Sigmoid colon (tissue), 7 donors: Measurements from ENCODE around the gene RCOR1. TPM values are rescaled to one million over a fixed set of nuclear protein-coding genes. Genes with fewer than 3 reads are reported as not detected.
"Not testable (repeated sequence)": the region's sequence is repeated elsewhere in the genome, so short reads cannot be mapped to it uniquely, and the experiment has no call there.

ENCODE experiments used
- DNase-seq: peaks from one replicate; pipeline ENCODE4 v3.0.0-alpha.2; 2019
- H3K27ac ChIP-seq, 4 donors: fragments of 200-600 bp; sonication (generic); one replicate each; pipeline ENCODE4 v1.5.1; 2016 to 2019; ENCODE audit warnings: mild to moderate bottlenecking in 1 of 4
- H3K27me3 ChIP-seq, 3 donors: fragments of 200-600 bp; sonication (generic); one replicate each; pipeline ENCODE4 v1.5.1; 2019; ENCODE audit warnings: mild to moderate bottlenecking in 1 of 3
- H3K36me3 ChIP-seq, 4 donors: fragments of 200-600 bp; sonication (generic); one replicate each; pipeline ENCODE4 v1.5.1; 2016 to 2019
- H3K4me1 ChIP-seq, 4 donors: fragments of 200-600 bp; sonication (generic); one replicate each; pipeline ENCODE4 v1.5.1; 2017 to 2019
- H3K4me3 ChIP-seq, 4 donors: fragments of 200-600 bp; sonication (generic); one replicate each; pipeline ENCODE4 v1.5.1; 2017 to 2019; ENCODE audit warnings: mild to moderate bottlenecking in 2 of 4, moderate library complexity in 1 of 4
- H3K9me3 ChIP-seq, 4 donors: fragments of 200-600 bp in 3 of 4; sonication (generic) in 3 of 4; one replicate each; pipeline versions ENCODE4 v1.5.1 to v1.6.1; 2013 to 2019
- EP300 ChIP-seq, 4 donors: sonication (generic); formaldehyde crosslinking; IDR thresholded peaks; one replicate each; pipeline ENCODE4 v1.6.1; 2017; ENCODE audit warnings: antibody characterized with exemption in 4 of 4
- POLR2A ChIP-seq, 2 donors: fragments of 450-650 bp; IDR thresholded peaks; one replicate each; pipeline ENCODE4 v1.6.1; 2016; ENCODE audit warnings: antibody characterized with exemption in 2 of 2, mild to moderate bottlenecking in 2 of 2, moderate library complexity in 2 of 2
- POLR2AphosphoS5 ChIP-seq, 4 donors: sonication (generic); formaldehyde crosslinking; IDR thresholded peaks; one replicate each; pipeline ENCODE4 v1.6.1; 2017; ENCODE audit warnings: antibody characterized with exemption in 4 of 4
- WGBS, 2 donors: extraction: QIAGEN DNeasy Blood & Tissue Kit; methylation state at CpG; one replicate each; pipeline ENCODE4 v1.1.7; 2013; 5-methylcytosine and 5-hydroxymethylcytosine counted together
- intact Hi-C: fragments of 100-400 bp; cut with DNase I; formaldehyde crosslinking; loops from one replicate; pipeline ENCODE4 v1.15.1; 2023
- polyA plus RNA-seq, 3 donors: library from polyadenylated mRNA; stranded (reverse); fragments of 200-250 nt; gene quantifications; one replicate each; pipeline ENCODE4 v1.2.3, GENCODE V29; 2013
- total RNA-seq, 4 donors: library from RNA; depleted of rRNA; stranded (reverse); fragments of >200 nt; gene quantifications; one replicate each; pipeline ENCODE4 v1.1.0, GENCODE V29; 2016
- TF ChIP-seq, protein P1 (sequence below), 4 experiments: fragments of 450-650 bp in 3 of 4; fragments of 200-600 bp in 1 of 4; IDR thresholded peaks; one replicate each; pipeline ENCODE4 v1.5.1; 2016 to 2019; ENCODE audit warnings: antibody characterized with exemption in 4 of 4, mild to moderate bottlenecking in 3 of 4, moderate library complexity in 2 of 4
- donor health status: healthy with polysubstance abuse.
- donor health status: Bipolar disorder and iron deficiency.
- donor health status: healthy.

The RCOR1 gene
- total and polyA plus RNA-seq, 7 donors = 7.2 to 12.5 (median 11.8) TPM

DNA sequence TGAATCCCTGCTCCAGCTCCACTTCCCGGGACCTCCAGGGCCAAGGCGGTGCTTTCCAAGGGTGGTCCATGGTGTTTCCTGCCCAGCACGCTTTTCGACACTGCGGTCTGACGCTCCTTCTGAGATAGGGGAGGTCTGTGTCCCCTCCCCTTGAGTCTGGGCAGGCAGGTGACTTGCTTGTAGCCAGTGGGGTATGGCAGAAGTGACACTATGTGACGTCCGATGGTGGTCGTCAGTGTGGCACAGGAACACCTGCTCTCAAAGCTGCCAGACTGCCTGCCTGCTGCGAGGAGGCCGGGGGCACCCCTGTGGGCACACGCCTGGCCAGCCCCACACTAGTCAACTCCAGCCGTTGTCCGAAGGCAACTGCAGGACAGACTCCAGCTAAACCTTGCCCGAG, 168.8 kb downstream of the RCOR1 start:
- 72 to 75% methylated on average over 15 of the region's 15 CpGs for WGBS, 2 donors
- TF ChIP-seq EP300 (IDR thresholded peaks at IDR 0.05) (no peak), POLR2AphosphoS5 (IDR thresholded peaks at IDR 0.05) (no peak), POLR2A (IDR thresholded peaks at IDR 0.05) (no peak)
- TF ChIP-seq, protein P1, sequence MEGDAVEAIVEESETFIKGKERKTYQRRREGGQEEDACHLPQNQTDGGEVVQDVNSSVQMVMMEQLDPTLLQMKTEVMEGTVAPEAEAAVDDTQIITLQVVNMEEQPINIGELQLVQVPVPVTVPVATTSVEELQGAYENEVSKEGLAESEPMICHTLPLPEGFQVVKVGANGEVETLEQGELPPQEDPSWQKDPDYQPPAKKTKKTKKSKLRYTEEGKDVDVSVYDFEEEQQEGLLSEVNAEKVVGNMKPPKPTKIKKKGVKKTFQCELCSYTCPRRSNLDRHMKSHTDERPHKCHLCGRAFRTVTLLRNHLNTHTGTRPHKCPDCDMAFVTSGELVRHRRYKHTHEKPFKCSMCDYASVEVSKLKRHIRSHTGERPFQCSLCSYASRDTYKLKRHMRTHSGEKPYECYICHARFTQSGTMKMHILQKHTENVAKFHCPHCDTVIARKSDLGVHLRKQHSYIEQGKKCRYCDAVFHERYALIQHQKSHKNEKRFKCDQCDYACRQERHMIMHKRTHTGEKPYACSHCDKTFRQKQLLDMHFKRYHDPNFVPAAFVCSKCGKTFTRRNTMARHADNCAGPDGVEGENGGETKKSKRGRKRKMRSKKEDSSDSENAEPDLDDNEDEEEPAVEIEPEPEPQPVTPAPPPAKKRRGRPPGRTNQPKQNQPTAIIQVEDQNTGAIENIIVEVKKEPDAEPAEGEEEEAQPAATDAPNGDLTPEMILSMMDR (IDR thresholded peaks at IDR 0.05) = no peak
- no peaks in the 10 kb centered on the region for H3K36me3 ChIP-seq

DNA sequence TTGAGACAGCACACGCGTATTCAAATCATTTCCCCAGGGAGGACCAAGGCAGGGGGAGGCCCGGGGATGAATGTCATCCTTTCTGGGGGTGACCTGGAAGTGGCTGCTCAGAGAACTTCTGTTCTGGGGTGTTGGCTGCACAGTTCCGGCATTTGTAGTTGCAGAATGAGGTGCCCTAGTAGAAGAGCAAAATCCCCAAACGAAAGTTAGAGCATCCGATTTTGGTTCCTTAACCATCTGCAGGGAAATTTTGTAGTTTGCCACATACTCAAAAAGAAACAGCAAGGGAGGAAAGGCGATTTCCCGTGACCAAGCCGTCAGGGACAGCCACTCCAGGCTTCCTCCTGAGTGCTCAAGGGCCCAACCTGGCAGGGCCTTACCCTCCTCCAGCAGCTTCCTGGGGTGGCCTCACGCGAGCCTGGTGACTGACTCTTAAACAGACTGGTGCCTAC, 171.8 kb downstream of the RCOR1 start:
- WGBS, 2 donors = 68 to 86% methylated on average over 11 of the region's 11 CpGs
- peaks cover 0 to 7% (median 6%) of the 10 kb centered on the region in 4 donors for H3K4me1 ChIP-seq
- no peaks in the 10 kb centered on the region for H3K36me3 ChIP-seq
- no peaks in the 10 kb centered on the region for H3K9me3 ChIP-seq
- H3K27me3 ChIP-seq = peaks cover 0 to 26% (median 12%) of the 10 kb centered on the region in 3 donors
- no peak overlapping the region for H3K27ac ChIP-seq
- intact Hi-C loops = no loop called here
- no peak for TF ChIP-seq EP300 (IDR thresholded peaks at IDR 0.05)
- no peak for TF ChIP-seq POLR2AphosphoS5 (IDR thresholded peaks at IDR 0.05)
- TF ChIP-seq, protein P1 (IDR thresholded peaks at IDR 0.05) = no peak
- TF ChIP-seq POLR2A (IDR thresholded peaks at IDR 0.05) = no peak
- H3K4me3 ChIP-seq = no peak overlapping the region
- no peak for DNase-seq

More for the DNA sequence above, 168.8 kb downstream of the RCOR1 start:
- H3K27ac ChIP-seq = no peak overlapping the region
- no peaks in the 10 kb centered on the region for H3K9me3 ChIP-seq
- intact Hi-C loops = no loop called here
- no peak for DNase-seq
- H3K4me3 ChIP-seq = no peak overlapping the region
- peaks cover 0 to 26% (median 12%) of the 10 kb centered on the region in 3 donors for H3K27me3 ChIP-seq
- H3K4me1 ChIP-seq = peaks cover 0 to 7% (median 6%) of the 10 kb centered on the region in 4 donors

DNA sequence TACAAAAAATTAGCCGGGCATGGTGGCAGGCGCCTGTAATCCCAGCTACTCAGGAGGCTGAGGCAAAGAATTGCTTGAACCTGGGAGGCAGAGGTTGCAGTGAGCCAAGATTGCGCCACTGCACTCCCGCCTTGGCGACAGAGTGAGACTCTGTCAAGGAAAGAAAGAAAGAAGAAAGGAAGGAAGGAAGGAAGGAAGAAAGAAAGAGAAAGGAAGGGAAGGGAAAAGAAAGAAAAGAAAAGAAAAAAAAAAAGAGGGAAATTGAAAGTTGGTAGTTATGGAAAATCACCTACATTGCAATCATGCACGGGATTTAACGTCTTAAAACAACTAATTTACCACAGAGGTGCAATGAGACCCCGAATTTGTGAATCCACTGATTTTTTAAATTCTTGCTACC, 173.3 kb downstream of the RCOR1 start:
- H3K27me3 ChIP-seq = peaks cover 0 to 30% (median 7%) of the 10 kb centered on the region in 3 donors
- intact Hi-C loops, H3K36me3 ChIP-seq, H3K4me3 ChIP-seq, H3K27ac ChIP-seq, DNase-seq, H3K9me3 ChIP-seq, H3K4me1 ChIP-seq: not testable (repeated sequence)
- WGBS, 2 donors = 95 to 96% methylated on average over 7 to 8 of the region's 8 CpGs

DNA sequence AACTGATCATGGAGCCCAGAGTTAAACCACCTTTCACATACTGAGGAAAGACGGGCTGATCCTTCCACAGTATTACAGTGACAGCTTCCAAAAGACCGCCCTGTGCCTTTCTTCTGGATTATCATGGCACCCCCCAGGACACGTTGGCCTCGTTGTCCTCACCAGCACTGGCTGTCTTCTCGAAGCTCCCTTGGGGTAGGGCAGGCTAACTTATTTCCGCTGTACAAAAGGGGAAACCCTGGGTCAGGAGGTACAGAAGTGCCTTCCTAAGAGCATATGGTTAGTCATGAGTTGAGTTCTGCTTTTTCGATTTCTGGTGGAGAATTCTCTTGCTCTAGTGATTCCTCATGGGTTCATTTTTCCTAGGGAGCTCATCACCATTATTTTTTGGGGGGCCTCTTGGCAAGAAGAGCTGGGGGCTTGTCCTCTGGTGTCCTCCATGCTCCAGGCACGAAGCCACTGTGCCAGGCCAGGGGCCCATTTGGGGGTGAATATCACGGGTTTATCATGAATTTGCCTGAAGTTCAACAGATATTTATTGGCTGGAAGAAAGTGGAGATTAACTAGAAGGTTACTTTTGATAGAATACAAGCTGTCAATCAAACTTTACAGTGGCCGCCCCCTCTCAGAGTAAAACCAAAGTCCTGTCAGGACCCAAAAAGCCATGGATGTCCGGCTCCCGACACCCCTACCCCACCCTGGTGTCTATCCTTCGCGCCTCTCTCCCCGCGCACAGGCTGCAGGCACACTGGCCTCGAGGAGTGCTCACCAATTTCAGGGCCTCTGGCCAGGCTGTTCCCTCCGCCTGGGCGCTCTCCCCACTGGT, 176.0 kb downstream of the RCOR1 start:
- H3K4me3 ChIP-seq = no peak overlapping the region
- no peaks in the 10 kb centered on the region for H3K36me3 ChIP-seq
- H3K4me1 ChIP-seq = no peaks in the 10 kb centered on the region
- TF ChIP-seq EP300 (IDR thresholded peaks at IDR 0.05) (no peak), POLR2AphosphoS5 (IDR thresholded peaks at IDR 0.05) (peak in 1 of 4 donors; percentile 14)
- DNase-seq = no peak
- H3K27me3 ChIP-seq = peaks cover 0 to 7% (median 0%) of the 10 kb centered on the region in 3 donors
- intact Hi-C loops = no loop called here
- 83 to 87% methylated on average over 19 of the region's 19 CpGs for WGBS, 2 donors
- H3K27ac ChIP-seq = no peak overlapping the region
- no peaks in the 10 kb centered on the region for H3K9me3 ChIP-seq

DNA sequence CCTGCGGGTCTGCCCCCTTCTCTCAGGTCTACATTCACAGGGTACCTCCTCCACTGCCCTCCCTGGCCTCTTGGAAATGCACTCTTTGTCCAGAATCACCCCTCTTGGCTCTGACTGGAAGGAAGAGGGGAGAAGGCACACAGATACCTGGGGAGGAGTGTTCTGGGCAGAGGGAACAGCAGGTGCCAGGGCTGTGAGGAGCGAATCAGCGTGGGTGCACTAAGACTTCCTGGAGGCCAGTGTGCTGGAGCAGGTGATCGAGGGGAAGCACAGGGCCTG, 176.5 kb downstream of the RCOR1 start:
- Histone ChIP-seq H3K4me3 (no peak overlapping the region), H3K27ac (no peak overlapping the region), H3K9me3 (no peaks in the 10 kb centered on the region), H3K36me3 (no peaks in the 10 kb centered on the region), H3K27me3 (peaks cover 0 to 7% (median 0%) of the 10 kb centered on the region in 3 donors), H3K4me1 (no peaks in the 10 kb centered on the region)
- TF ChIP-seq, protein P1 (IDR thresholded peaks at IDR 0.05) = no peak
- TF ChIP-seq POLR2AphosphoS5 (IDR thresholded peaks at IDR 0.05) (no peak), EP300 (IDR thresholded peaks at IDR 0.05) (no peak), POLR2A (IDR thresholded peaks at IDR 0.05) (no peak)
- intact Hi-C loops = no loop called here
- DNase-seq = no peak
- 88 to 93% methylated on average over 4 of the region's 4 CpGs for WGBS, 2 donors
